GM12891 (cell line): ENCODE results near the gene NDC1.

Source experiments
- PAX5 ChIP-seq: IDR thresholded peaks from 2 replicates; pipeline ENCODE4 v1.6.1; 2011; ENCODE audit warnings: low read length, moderate library complexity, mild to moderate bottlenecking; ENCODE audit not compliant: insufficient read depth, severe bottlenecking
- POLR2A ChIP-seq: IDR thresholded peaks from 2 replicates; pipeline ENCODE4 v1.6.1; 2011; ENCODE audit warnings: low read depth, low read length, control low read depth
- POLR2AphosphoS5 ChIP-seq: IDR thresholded peaks from 2 replicates; pipeline ENCODE4 v1.6.1; 2011; ENCODE audit warnings: low read depth, low read length, control low read depth
- POU2F2 ChIP-seq: IDR thresholded peaks from 2 replicates; pipeline ENCODE4 v1.6.1; 2011; ENCODE audit warnings: low read depth, mild to moderate bottlenecking, control low read depth, low read length, moderate library complexity
- TAF1 ChIP-seq: IDR thresholded peaks from 2 replicates; pipeline ENCODE4 v1.6.1; 2011; ENCODE audit warnings: low read depth, low read length, control low read depth

DNA sequence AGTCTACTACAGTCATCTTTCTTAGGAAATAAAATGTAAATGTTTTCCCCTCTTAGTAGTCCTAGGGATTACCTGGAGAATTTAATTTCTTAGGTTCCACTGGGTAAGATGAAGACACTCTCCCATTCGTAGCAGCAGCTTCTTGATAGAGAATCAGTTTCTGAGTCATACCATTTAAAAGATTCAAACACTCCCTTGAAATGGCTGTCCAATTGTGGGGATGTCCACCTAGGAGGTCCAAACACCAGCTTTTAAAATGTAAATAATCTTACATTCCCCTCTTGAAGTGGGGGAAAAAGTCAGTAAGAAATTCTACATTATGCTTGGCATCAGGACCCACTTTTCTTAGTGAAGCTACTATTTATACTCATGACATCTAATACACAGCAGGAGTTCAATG lies 37.5 kb downstream of the NDC1 start:
- TF ChIP-seq TAF1 (no peak), POLR2A (no peak), POLR2AphosphoS5 (no peak), PAX5 (no peak), POU2F2 (no peak)
